Ovary (tissue), 3 donors: ENCODE data around the gene CCNB1IP1.

ENCODE experiments used
- POLR2A ChIP-seq: fragments of 450-650 bp; IDR thresholded peaks from one replicate; pipeline ENCODE4 v1.6.1; 2017; ENCODE audit warnings: antibody characterized with exemption, mild to moderate bottlenecking, moderate library complexity
- TF ChIP-seq, protein P1 (sequence below), 3 donors: fragments of 450-650 bp in 2 of 3; fragments of 200-600 bp in 1 of 3; IDR thresholded peaks; one replicate each; pipeline versions ENCODE4 v1.5.1 to v1.8.0; 2016 to 2022; ENCODE audit warnings: antibody characterized with exemption in 3 of 3, mild to moderate bottlenecking in 1 of 3
- donor health status: DM: no; HTN: no; CAD: no.

- TF ChIP-seq, protein P1, sequence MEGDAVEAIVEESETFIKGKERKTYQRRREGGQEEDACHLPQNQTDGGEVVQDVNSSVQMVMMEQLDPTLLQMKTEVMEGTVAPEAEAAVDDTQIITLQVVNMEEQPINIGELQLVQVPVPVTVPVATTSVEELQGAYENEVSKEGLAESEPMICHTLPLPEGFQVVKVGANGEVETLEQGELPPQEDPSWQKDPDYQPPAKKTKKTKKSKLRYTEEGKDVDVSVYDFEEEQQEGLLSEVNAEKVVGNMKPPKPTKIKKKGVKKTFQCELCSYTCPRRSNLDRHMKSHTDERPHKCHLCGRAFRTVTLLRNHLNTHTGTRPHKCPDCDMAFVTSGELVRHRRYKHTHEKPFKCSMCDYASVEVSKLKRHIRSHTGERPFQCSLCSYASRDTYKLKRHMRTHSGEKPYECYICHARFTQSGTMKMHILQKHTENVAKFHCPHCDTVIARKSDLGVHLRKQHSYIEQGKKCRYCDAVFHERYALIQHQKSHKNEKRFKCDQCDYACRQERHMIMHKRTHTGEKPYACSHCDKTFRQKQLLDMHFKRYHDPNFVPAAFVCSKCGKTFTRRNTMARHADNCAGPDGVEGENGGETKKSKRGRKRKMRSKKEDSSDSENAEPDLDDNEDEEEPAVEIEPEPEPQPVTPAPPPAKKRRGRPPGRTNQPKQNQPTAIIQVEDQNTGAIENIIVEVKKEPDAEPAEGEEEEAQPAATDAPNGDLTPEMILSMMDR (IDR thresholded peaks at IDR 0.05): no peak
- TF ChIP-seq POLR2A: no peak
Observed at GRCh38 chr14:20295067-20295466, 38.0 kb downstream of the CCNB1IP1 start.
